GM12865 (cell line): ENCODE data around the gene BHLHA9.

Source experiments
- DNase-seq: peaks from one replicate; pipeline ENCODE4 v3.0.0; 2010; ENCODE audit warnings: low read depth
- H3K4me3 ChIP-seq: 2 replicates; pipeline ENCODE4 v1.5.1; 2011; ENCODE audit warnings: mild to moderate bottlenecking, low read depth, low read length, control low read depth
- TF ChIP-seq, protein P1 (sequence below): IDR thresholded peaks from 2 replicates; pipeline ENCODE4 v1.5.1; 2011; ENCODE audit warnings: low read length, control low read depth, low read depth, inconsistent platforms; ENCODE audit not compliant: insufficient read depth; ENCODE audit errors: missing control alignments

The BHLHA9 gene

DNA sequence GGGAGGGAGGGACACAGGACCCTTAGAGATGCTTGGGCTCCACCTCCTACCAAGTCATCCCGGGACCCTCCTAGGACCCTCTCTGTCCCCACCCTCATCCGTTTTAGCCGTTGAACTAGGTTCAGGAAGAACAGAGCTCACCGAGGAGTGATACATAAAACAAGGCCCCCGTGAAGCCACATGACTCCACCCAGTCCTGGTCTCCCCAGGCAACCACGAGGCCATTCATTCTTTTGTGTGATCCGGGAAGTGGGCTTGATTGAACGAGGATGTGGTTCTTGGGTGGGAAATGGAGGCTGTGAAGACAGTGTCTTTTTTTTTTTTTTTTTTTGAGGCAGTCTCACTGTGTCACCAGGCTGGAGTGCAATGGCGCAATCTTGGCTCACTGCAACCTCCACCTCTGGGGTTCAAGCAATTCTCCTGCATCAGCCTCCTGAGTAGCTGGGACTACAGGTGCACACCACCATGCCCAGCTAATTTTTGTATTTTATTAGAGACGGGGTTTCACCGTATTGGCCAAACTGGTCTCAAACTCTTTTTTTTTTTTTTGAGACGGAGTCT lies 24.0 kb downstream of the BHLHA9 start:
- no peak overlapping the region for H3K4me3 ChIP-seq
- DNase-seq = peak; percentile 37
- TF ChIP-seq, protein P1, sequence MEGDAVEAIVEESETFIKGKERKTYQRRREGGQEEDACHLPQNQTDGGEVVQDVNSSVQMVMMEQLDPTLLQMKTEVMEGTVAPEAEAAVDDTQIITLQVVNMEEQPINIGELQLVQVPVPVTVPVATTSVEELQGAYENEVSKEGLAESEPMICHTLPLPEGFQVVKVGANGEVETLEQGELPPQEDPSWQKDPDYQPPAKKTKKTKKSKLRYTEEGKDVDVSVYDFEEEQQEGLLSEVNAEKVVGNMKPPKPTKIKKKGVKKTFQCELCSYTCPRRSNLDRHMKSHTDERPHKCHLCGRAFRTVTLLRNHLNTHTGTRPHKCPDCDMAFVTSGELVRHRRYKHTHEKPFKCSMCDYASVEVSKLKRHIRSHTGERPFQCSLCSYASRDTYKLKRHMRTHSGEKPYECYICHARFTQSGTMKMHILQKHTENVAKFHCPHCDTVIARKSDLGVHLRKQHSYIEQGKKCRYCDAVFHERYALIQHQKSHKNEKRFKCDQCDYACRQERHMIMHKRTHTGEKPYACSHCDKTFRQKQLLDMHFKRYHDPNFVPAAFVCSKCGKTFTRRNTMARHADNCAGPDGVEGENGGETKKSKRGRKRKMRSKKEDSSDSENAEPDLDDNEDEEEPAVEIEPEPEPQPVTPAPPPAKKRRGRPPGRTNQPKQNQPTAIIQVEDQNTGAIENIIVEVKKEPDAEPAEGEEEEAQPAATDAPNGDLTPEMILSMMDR = no peak

DNA sequence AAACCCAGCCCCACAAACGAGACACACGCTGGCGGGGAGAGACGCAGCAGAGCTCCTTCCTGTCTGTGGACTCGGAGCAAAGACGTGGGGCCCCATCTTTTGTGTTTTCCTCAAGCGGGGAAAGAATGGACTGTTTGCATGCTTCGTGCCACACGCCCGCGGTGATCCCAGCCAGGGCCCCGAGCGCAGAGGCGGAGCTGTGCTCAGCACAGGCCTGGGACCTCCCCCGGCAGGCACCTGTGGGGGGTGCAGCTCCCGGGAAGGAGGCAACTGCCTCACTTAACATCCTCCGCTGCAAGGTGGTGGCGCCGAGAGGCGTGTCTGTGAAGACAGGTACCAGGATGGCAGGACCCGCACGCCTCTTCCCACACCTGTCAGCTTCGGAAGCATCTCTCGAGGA lies 28.4 kb downstream of the BHLHA9 start:
- TF ChIP-seq, protein P1 = no peak
- DNase-seq = no peak
- no peak overlapping the region for H3K4me3 ChIP-seq

DNA sequence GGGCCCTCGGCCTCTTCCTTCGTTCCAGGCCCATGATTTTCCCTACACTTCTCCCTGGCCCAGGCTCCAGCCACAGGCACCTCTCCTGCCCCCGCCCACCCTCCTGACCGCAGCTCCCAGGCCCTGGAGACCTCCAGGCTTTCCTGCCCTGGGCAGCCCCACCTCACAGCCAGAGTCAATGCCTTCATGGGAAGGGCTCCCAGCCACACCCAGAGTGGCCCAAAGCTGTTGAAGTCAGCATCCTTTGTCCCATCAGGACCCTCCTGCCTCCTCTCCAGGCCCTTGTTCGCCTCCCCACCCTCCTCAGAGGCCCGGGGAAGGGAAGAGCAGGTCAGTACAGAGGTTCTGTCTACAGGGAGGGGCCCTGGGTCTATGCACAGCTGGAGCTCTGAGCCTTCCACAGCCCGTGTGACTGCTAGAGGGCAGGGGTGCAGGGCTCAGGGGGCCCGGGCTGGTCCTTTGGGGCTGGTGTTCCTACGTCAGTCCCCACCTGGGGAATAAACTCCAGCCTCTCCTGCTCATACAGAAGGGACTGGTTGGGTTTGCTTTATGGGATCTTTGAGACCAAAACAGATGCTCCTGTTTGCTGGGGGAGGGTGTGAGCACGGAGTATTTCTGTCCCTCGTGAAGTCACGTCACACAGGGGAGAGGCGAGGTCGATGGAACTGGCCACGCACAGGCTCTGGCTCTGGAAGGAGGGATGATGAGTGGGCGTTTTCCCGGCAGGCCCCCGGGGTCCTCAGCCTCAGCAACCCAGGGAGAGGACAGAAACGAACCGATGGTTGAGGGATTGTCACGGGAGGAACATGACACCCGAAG lies 29.5 kb downstream of the BHLHA9 start:
- TF ChIP-seq, protein P1 = no peak
- no peak overlapping the region for H3K4me3 ChIP-seq
- DNase-seq = no peak

DNA sequence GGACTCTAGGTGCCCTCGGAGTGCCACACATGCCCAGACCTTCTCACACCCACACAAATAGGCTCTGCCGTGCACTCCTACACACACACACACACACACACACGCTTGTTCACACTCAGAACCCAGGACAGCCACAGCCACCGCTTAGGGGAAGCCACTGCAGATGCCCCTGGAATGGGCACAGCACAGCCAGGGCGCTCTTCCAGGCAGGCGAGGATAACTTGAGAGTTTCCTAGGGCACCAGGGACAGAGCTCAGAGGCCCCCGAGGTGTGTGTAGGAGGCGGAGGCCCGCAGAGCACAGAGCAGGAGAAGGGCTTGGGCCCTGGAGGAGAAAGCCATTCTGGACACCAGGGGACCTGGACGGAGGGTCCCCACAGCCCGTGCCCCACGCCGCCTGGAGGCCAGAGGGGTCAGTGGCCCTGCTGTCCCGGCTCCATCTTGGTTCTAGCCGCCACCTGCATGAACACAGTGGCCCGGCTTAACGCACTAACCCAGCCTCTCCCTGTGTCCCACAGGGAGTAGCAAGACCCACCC lies 30.2 kb downstream of the BHLHA9 start:
- H3K4me3 ChIP-seq = no peak overlapping the region
- TF ChIP-seq, protein P1 = no peak
- DNase-seq = no peak

DNA sequence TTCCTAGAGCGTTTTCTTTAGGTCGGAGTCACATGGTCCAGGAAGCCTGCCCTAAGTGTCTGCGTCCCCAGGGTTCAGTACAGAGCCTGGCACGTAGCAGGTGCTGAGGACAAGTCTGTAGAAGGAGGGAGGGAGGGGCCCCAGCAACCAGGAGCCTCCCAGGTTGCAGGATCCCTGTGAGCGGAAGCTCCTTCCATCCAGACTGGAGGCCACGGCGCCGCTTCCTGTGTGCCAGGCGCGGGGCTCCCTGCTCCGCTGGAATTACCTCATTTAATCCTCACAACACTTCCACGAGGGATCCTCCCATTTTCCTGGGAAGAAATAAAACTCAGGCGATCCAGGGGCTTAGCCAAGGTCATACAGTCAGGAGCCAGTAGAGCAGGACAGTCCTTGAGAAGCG lies 31.3 kb downstream of the BHLHA9 start:
- DNase-seq = no peak
- no peak overlapping the region for H3K4me3 ChIP-seq
- TF ChIP-seq, protein P1 = no peak

DNA sequence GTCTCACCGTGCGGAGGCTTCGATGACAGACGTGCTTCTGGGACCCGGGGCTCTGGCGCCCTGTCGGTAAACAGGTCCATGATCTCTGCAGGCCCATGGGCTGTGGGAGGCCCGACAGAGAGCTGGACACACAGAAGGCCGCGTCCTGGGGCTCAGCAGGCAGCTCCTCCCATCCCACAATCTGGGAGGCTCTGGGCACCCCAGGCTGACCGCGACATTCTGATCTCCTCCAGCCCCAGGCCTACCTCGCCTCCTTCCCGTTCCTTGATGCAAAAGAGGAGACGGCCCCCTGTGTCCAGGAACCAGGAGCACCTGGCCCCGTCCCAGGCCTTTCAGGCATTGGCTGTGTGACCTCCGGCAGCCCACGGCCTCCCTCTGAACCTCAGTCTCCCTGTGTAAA lies 32.5 kb downstream of the BHLHA9 start:
- H3K4me3 ChIP-seq = no peak overlapping the region
- TF ChIP-seq, protein P1 = no peak
- no peak for DNase-seq
